OCI-LY7 (cell line): ENCODE measurements around the gene AAMDC.

ENCODE experiments used
- EZH2phosphoT487 ChIP-seq: fragments of 200-600 bp; sonication (generic); IDR thresholded peaks from 2 replicates; pipeline ENCODE4 v1.6.1; 2018; ENCODE audit warnings: low read depth, borderline replicate concordance, mild to moderate bottlenecking, mixed run types, antibody characterized with exemption, low read length, moderate library complexity, mixed read lengths
- TF ChIP-seq, protein P1 (sequence below): fragments of 200-600 bp; sonication (generic); conservative IDR thresholded peaks from 2 replicates; pipeline ENCODE4 v1.5.1; 2014; ENCODE audit warnings: mild to moderate bottlenecking, antibody characterized with exemption, low read length, moderate library complexity, mixed read lengths

DNA sequence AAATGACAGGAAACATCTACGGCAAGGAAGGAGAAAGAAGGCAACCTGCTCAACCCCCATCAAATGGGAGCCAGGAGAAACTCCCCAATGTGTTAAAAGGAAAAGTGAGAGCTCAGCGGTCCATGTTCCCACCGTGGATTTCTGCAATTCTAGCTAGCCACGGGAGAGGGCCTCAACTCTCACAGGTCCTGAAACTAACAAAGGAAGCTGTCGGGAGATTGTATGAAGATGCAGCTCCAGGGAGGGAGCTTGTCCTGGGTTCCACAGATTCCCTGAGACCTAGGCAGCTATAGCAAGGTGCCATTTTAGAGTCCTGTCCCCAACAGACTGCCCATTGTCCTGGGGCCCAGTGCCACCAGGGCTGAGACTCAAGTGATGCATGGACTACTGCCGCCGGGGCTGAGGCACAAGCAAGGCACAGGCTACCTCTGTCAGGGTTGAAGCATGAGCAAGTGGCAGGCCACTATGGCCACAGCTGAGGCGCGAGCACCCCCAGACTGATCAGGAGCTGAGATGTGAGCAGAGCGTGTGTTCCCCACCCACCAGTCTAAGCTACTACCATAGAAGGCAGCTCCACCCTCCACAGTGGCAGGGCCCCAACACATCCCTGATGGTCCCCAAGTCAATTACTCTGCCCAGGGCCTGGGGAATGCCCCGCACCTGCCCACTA lies 31.7 kb upstream of the AAMDC start:
- TF ChIP-seq, protein P1, sequence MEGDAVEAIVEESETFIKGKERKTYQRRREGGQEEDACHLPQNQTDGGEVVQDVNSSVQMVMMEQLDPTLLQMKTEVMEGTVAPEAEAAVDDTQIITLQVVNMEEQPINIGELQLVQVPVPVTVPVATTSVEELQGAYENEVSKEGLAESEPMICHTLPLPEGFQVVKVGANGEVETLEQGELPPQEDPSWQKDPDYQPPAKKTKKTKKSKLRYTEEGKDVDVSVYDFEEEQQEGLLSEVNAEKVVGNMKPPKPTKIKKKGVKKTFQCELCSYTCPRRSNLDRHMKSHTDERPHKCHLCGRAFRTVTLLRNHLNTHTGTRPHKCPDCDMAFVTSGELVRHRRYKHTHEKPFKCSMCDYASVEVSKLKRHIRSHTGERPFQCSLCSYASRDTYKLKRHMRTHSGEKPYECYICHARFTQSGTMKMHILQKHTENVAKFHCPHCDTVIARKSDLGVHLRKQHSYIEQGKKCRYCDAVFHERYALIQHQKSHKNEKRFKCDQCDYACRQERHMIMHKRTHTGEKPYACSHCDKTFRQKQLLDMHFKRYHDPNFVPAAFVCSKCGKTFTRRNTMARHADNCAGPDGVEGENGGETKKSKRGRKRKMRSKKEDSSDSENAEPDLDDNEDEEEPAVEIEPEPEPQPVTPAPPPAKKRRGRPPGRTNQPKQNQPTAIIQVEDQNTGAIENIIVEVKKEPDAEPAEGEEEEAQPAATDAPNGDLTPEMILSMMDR, result no peak
- TF ChIP-seq EZH2phosphoT487, result no peak
